Dermis microvascular lymphatic vessel endothelial cell (primary cell): ENCODE results near the gene LBHD1. TPM values are rescaled to one million over a fixed set of nuclear protein-coding genes. Genes with fewer than 3 reads are reported as not detected.
"Not testable (repeated sequence)": the region's sequence is repeated elsewhere in the genome, so short reads cannot be mapped to it uniquely, and the experiment has no call there.

Experiments
- DNase-seq, 2 donors: peaks; one replicate each; pipeline versions ENCODE4 v3.0.0 to v3.0.0-alpha.2; 2010; ENCODE audit warnings: low read depth in 2 of 2
- total RNA-seq: library from RNA; depleted of rRNA; stranded (reverse); fragments of >200 nt; gene quantifications from 2 replicates; pipeline ENCODE4 v1.2.1, GENCODE V29; 2014

LBHD1 gene
- total RNA-seq, 1 donor from 2014 or later = 1.8 TPM

DNA sequence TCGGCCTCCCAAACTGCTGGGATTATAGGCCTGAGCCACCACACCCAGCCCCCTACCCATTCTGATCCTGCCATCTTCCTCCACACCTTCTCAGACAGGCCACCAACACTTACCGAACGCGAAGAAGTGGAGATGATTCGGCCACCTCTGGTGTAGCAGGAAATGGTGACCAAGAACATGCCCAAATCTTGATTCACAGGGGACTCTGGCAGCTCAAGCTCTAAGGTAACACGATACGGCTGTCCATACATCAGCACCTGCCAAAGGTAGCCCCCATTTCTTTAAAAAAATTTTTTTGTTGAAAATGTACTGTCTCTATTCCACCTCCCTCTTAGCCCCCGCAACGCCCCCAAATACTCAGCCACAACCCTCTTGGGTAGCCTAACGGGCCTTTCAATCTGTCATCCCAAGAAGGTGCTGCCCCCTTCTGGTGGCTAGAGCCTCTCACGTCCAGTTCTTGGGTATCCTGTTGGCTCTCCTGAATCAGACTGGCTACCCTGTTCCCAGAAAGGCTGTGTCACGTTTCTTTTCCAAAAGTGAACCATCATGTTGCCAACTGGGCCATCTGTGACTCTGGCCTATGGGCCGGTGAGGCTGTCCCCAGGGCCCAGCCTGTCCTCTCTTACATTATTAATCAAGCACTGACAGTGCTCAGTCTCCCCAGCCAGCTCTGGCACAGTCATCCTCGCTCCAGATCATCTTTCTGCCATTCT lies 22.5 kb upstream of the LBHD1 start:
- peak; percentile 74 to 88 for DNase-seq

DNA sequence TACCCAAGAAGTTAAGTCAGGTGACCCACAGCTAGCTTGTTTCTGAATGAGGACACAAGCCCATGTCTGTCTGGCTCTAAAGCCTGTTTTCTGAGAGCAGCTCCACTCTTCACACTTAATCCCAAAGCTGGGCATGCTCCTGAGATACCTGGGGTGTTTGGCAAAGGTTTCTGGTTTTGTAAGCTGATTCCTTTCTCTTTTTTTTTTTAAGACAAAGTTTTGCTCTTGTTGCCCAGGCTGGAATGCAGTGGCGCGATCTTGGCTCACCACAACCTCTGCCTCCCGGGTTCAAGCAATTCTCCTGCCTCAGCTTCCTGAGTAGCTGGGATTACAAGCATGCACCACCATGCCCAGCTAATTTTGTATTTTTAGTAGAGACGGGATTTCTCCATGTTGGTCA lies 21.6 kb upstream of the LBHD1 start:
- not testable (repeated sequence) for DNase-seq

DNA sequence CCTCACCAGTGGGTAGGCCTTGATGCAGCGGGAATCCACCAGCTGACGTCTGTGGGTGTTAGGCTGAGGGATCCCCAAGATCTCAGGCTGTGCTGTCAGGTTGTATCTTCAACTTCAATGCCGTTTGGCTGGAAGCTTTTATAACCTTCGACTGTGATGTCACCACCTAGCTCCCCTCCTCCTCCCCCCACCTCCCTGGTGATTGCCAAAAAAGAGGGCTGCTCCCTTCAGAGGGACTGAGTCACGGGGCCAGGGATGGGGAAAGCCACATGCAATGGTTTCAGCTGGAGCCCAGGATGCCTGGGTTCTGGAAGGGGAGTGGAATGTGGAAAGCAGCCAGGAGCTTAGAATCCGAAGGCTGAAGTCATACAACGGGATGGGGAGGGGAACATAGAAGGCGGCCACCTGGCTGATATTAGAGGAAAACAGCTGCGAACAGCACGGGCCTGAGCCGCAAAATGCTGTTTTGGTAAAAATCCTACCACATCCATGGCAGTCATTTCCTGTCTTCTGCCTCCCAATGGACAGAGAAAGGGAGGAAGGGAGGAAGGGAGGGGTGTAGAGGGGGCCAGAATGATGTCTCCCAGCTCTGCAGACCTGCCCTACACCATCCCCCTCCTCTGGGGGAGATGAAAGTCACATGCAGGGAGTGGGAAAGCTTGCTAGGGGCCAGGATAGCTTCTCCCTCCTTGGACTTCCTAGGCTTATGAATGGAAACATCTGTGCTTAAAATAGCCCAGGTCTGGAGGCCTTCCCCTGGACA lies 17.5 kb upstream of the LBHD1 start, which contains the start of gene LRRN4CL:
Gene LRRN4CL (minus strand): TSS at position 110 of the 763 bp plus-strand sequence. CDS start 1,022 bp downstream, outside the sequence.
- DNase-seq = no peak

GRCh38 chr11:62688491-62688890 lies 16.4 kb upstream of the LBHD1 start:
- DNase-seq = no peak

DNA sequence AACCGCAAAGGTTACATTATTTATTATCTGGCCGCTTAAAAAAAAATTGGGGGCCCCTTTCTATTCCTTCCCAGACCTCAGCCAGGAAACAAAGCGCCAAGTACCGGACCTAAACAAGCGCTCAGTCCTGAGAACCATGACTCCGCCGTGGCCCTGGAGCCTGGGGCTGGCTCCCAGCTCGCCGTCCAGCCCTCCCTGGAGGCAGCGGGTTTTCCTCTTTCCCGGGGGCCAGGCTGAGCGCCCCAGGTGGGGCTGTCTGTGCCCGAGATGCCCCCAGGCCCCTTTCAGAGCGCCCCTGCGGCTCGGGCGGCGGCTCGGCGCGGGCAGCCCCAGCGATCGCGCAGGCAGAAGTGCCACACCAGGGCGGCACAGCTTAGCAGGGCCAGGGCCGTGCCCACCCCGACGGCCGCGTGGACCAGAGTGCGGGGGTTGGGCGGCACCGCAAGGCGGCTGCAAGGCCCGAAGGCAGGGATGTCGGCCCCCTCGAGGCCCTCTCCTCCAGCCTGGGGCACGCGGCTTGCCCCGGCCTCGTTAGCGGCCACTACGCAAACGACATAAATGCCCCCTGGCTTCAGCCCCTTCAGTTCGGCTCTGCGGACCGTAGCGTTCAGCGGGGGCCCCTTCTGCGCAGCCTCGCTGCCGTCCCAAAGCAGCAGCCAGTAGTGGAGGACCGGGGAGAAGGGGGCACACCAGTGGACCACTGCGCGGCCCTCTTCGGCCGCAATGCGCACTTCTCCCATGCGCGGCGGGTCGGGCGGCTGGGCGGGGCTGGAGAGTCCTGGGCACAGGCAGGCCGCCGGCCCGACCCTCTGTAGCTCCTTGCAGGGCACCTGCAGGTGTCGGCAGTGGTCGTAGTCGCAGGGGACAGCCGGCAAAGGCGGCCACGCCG lies 15.7 kb upstream of the LBHD1 start:
- DNase-seq = no peak

- DNase-seq = no peak
Observed at GRCh38 chr11:62682518-62682917, 10.5 kb upstream of the LBHD1 start.

GRCh38 chr11:62680825-62681240 lies 8.8 kb upstream of the LBHD1 start:
- DNase-seq = peak; percentile 71 to 82

DNA sequence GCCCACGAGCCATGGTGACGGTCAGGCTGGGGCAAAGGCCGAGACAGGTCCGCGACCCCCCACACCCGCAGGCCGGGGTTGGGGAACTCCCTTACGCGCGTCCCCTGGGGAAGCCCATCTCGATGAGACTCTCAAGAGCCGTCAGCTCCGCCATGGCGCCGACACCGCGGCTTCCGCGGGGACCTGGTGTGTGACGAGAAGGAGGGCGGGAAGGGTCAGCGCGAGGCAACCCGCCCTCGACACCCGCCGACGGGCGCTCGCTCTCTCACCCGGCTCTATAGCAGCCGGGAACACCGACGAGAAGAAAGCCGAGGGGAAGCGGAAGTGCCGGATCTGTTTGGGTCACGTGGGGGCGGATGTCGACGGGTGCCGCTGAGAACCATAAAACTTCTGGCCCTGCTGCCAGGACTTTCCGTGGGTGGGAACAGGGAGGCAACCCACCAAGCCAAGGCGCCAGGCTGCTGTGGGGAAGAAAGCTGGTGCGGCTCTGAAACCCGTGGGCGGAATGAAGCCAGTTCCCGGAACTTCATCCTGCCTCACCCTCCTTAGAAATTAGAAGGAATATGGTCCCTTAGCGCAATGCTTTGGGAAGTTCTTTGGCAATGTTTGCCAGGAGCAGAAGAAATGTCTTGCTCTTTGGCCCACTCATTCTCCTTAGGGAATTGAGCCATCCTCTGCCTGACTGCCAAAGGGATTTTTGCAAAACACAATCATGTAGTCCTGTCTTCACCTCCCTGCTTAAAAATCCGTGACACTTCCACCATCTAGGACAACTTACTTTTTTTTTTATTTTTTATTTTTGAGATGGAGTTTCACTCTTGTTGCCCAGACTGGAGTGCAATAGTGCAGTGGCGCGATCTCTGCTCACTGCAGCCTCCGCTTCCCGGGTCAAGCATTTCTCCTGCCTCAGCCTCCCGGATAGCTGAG lies 7.0 kb upstream of the LBHD1 start, which contains the start of gene UBXN1:
Gene UBXN1 (minus strand): TSS at position 304 of the 927 bp plus-strand sequence. CDS start 150 bp downstream, at position 154.
- peak; percentile 74 to 89 for DNase-seq

DNA sequence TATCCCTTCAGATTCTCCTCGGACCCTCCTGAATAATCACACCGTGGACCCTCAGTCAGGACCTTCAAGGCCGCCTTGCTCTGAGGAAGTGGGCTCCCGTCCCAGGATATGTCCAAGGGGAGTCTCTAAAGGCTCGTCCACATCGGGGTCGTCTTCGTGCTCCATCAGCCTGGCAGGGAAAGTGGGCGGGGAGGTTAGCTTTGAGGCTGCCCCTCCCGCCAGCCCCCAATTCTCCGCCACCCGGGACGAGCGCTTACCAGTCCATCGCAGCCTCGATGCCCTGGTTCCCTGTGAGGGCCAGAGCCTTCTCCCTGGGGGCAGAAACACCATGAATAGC lies 6.3 kb upstream of the LBHD1 start:
- DNase-seq = no peak

- DNase-seq = no peak
Observed at GRCh38 chr11:62677714-62678113, 5.6 kb upstream of the LBHD1 start.

DNA sequence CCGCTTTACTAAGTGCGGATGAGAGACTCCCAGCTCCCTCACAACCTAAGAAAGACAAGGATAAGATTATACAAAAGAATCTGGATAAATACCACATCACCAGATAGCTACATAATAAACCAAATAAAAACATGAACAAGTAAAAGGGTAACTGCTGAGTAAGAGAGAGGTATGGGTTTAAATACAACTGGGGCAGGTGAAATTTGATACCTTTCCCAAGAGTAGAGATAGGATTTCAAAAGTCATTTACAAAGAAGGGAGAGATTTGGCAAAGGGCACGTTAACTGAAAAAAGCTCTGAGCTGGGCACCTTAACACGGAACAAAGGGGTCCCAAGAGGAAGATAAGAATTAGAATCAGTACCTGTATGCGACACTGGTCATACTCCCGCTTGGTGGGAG lies 5.1 kb upstream of the LBHD1 start:
- no peak for DNase-seq

DNA sequence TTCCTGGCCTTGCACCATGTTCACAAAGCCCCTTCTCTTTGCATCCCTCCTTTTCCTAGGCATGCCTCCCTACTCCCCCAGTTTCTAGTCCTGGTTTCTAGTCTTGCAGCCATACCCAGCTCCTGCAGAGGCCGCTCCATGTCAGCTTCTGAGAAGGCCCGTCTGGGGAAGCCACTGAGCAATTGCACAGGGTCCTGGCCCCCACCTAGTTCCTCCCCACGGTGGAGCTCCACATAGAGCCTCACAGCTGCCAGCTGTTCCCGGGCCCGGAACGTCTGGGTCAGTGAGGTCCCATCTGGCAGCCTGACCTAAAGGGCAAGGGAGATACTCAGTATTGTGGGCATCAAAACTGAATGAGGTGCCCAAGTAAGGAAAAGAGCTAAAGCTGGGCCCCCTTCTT lies 4.6 kb upstream of the LBHD1 start:
- DNase-seq = no peak

DNA sequence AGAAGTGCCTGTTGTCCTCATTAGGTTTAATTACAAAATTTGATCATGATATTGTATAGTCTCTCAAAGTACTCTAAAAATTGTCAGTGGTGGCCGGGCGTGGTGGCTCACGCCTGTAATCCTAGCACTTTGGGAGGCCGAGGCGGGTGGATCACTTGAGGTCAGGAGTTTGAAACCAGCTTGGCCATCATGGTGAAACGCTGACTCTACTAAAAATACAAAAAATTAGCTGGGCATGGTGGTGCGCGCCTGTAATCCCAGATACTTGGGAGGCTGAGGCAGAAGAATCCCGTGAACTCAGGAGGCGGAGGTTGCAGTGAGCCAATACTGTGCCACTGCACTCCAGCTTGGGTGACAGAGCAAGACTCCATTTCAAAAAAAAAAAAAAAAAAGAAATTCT lies 3.3 kb upstream of the LBHD1 start:
- DNase-seq = not testable (repeated sequence)

GRCh38 chr11:62673196-62673525 lies 1.1 kb upstream of the LBHD1 start:
- no peak for DNase-seq

GRCh38 chr11:62671236-62671607 lies 845 bp downstream of the LBHD1 start:
- no peak for DNase-seq

DNA sequence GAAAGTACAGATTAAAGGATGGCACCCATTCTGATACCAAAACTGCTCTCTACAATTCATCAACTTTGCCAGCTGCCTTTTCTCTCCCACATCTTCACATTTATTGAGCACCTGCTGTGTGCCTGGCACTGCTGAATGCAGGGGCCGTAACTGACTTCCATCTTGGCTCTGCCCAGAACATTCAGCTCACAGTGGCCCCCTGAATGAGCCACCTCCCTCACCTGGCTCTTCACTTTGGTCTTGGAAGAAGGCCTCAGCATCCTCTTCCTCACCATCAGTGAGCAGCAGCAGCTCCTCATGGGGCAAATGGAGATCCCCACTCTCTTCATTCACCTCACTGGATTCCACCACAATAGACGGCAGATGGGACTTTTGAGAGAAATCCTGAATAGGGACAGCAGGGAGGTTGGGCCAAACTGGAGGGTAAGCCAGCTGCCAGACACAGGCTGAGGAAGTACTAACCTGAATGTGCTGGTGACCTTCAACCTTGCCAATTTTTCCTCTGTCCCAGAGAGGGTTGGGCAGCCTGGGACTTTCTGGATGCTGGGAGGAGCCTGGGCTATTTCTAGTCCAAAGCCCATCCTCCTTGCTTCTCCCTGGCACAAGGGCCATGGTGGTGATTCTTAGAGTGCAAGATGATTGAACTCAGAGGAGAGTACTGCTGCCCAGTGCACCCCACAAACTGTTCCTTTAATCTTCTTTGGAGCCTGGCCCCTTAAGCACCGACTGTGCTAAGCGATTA lies 2.5 kb downstream of the LBHD1 start:
- DNase-seq = no peak

DNA sequence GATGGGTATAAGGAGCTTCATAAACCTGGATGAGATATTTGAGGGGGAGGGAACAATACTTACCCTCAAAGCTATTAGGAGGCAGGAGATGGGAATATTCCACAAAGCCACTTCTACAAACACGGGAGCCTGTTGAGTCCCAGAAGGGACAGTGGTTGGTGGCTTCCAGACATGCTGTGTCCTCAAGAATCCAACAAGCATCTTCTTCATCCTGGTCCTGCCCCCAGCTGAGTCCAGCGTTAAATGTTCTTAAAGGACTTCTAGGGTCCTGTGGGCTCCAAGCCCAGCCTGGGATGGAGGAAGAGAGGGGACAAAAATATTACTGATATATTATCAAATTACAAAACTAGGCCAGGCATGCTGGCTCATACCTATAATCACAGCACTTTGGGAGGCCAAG lies 4.6 kb downstream of the LBHD1 start:
- DNase-seq = no peak

GRCh38 chr11:62666259-62666926 lies 5.7 kb downstream of the LBHD1 start:
- DNase-seq = no peak

DNA sequence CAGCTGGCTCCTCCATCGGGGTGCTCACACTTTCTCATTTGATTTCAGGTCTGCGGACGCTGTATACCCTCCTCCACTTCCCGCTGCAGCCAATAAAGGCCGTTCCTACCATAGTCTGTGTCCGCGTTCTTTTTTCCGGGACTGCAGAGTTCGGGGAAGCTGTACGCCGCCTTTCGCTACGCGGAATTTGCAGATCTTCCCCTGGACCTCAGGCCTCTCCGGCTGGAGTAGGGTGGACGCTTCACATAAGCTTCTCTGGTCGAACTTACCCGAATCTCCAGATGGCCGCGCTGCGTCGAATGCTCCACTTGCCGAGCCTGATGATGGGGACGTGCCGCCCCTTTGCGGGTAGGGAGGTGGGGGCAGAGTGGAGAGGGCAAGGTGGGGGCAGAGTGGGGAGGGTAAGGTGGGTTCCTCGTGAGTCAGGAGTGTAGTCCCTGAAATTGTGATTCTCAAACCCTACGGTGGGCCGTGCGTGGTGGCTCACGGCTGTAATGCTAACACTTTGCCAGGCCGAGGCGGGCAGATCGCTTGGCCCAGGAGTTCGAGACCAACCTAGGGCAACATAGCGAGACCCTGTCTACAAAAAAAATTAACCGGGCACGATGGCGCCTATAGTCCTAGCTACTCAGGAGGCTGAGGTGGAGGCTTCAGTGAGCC lies 6.3 kb downstream of the LBHD1 start:
- DNase-seq = peak in 1 of 2 donors; percentile 68
